B cell (primary cell): ENCODE data around the gene PCSK4.

ENCODE experiments used
- CTCF ChIP-seq: fragments of 200-600 bp; IDR thresholded peaks from one replicate; pipeline ENCODE4 v1.8.0; 2022; ENCODE audit warnings: antibody characterized with exemption, mild to moderate bottlenecking
- EZH2 ChIP-seq: IDR thresholded peaks from 2 replicates; pipeline ENCODE4 v1.6.1; 2012; ENCODE audit warnings: borderline replicate concordance, low read depth, mild to moderate bottlenecking, moderate library complexity, low read length; ENCODE audit not compliant: insufficient read depth, poor library complexity, severe bottlenecking

- TF ChIP-seq EZH2: no peak
- TF ChIP-seq CTCF: peak; percentile 82
Observed at GRCh38 chr19:1503089-1503924, 13.2 kb upstream of the PCSK4 start.
